ENCODE data around the gene ZFTA.

Gene ZFTA

DNA sequence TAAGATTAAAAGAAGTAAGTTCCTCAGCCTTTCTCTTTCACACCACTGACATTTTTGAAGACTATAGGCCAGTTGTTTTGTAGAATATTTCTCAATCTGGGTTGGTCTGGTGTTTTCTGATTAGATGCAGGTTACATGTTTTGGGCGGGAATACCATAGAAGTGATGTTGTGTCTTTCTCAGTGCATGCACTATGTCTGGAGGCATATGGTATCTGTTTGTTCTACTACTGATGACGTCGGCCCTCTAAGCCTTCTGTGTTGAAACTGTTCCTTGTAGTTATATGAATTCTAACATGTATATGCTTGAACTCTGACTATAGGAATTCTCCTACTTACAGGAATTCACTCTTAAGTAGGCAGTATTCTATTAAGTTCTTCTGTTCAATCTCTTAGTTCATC is 21.6 kb downstream of the ZFTA start:
- no peak overlapping the region for H3K4me3 ChIP-seq (ENCODE audit: low read length)
- DNase-seq (ENCODE audit: low read depth) = peak; percentile 72
- no peak for TF ChIP-seq CTCF (conservative IDR thresholded peaks at IDR 0.05; ENCODE audit: low read length)

GRCh38 chr11:63745304-63746170 is 23.0 kb downstream of the ZFTA start:
- peak; percentile 10; the same call in 1 of the 2 replicates for TF ChIP-seq CTCF (conservative IDR thresholded peaks at IDR 0.05; ENCODE audit: low read length)
- no peak for DNase-seq (ENCODE audit: low read depth)
- no peak overlapping the region for H3K4me3 ChIP-seq (ENCODE audit: low read length)

GRCh38 chr11:63738720-63739360 is 29.7 kb downstream of the ZFTA start:
- peak; percentile 79 for DNase-seq (ENCODE audit: low read depth)
- TF ChIP-seq CTCF (conservative IDR thresholded peaks at IDR 0.05; ENCODE audit: low read length) = peak; percentile 97
- no peak overlapping the region for H3K4me3 ChIP-seq (ENCODE audit: low read length)

DNA sequence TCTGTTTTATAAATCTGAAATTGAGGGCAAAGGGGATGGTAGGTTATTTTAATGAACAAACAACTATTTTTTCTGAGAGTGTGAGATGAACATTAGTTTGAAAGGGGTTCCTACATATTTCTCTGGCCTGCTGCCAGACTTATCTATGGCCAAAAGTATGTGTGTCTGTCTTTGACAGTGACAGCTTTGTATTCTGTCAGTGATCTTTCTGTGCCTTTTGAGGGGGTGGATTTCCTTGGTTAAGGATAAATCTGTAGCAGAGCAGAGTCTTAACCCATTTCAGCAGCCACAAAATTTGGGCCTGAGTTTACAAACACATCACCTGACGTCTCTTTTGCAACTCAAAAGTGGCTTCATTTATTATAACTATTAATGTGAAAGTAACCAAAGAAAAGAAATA is 30.9 kb downstream of the ZFTA start:
- TF ChIP-seq CTCF (conservative IDR thresholded peaks at IDR 0.05; ENCODE audit: low read length) = no peak
- no peak overlapping the region for H3K4me3 ChIP-seq (ENCODE audit: low read length)
- DNase-seq (ENCODE audit: low read depth) = no peak

DNA sequence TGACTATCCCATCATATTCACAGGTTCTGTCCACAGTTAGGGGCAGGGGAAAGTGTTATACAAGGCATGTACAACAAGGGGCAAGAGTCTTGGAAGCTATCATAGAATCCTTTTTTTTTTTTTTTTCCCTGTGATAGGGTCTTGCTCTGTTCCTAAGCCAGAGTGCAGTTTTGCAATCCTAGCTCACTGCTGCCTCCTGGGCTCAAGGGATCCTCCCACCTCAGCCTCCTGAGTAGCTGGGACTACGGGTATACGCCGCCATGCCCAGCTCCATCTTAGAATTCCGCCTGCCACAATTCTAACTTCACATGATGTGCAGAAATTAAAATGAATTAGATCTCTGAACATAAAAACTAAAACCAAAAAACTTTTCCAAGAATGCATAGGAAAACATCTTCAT is 31.7 kb downstream of the ZFTA start:
- no peak for DNase-seq (ENCODE audit: low read depth)
- TF ChIP-seq CTCF (conservative IDR thresholded peaks at IDR 0.05; ENCODE audit: low read length) = no peak
- no peak overlapping the region for H3K4me3 ChIP-seq (ENCODE audit: low read length)

GRCh38 chr11:63729326-63729725 is 39.2 kb downstream of the ZFTA start:
- no peak for DNase-seq (ENCODE audit: low read depth)
- no peak for TF ChIP-seq CTCF (conservative IDR thresholded peaks at IDR 0.05; ENCODE audit: low read length)
- no peak overlapping the region for H3K4me3 ChIP-seq (ENCODE audit: low read length)

GRCh38 chr11:63720611-63721010 is 48.0 kb downstream of the ZFTA start:
- no peak for TF ChIP-seq CTCF (conservative IDR thresholded peaks at IDR 0.05; ENCODE audit: low read length)
- DNase-seq (ENCODE audit: low read depth) = no peak
- no peak overlapping the region for H3K4me3 ChIP-seq (ENCODE audit: low read length)
